Transverse colon (tissue), 4 donors: ENCODE data around the gene XXYLT1. TPM values are rescaled to one million over a fixed set of nuclear protein-coding genes. Genes with fewer than 3 reads are reported as not detected.

Experiments used
- DNase-seq: peaks from one replicate; pipeline ENCODE4 v3.0.0-alpha.2; 2019
- H3K27ac ChIP-seq, 4 donors: fragments of 200-600 bp; sonication (generic); 2 replicates each; pipeline ENCODE4 v1.5.1; 2016 to 2018; ENCODE audit warnings: inconsistent platforms in 4 of 4
- H3K27me3 ChIP-seq: fragments of 200-600 bp; sonication (generic); 2 replicates; pipeline ENCODE4 v1.5.1; 2017; ENCODE audit warnings: inconsistent platforms
- H3K36me3 ChIP-seq, 4 donors: fragments of 200-600 bp; sonication (generic); 2 replicates each; pipeline ENCODE4 v1.5.1; 2017 to 2019; ENCODE audit warnings: inconsistent platforms in 4 of 4
- H3K4me1 ChIP-seq, 4 donors: fragments of 200-600 bp; sonication (generic); 2 replicates each; pipeline ENCODE4 v1.5.1; 2017 to 2020; ENCODE audit warnings: inconsistent platforms in 4 of 4
- H3K4me3 ChIP-seq, 4 donors: fragments of 200-600 bp; sonication (generic); 1 replicate in 1 of 4; 2 replicates in 3 of 4; pipeline versions ENCODE4 v1.5.1 to v1.6.1; 2017 to 2019; ENCODE audit warnings: inconsistent platforms in 4 of 4
- H3K9me3 ChIP-seq, 2 donors: fragments of 200-600 bp; sonication (generic); 2 replicates each; pipeline ENCODE4 v1.5.1; 2017 to 2019; ENCODE audit warnings: inconsistent platforms in 2 of 2
- EP300 ChIP-seq: sonication (generic); formaldehyde crosslinking; IDR thresholded peaks from one replicate; pipeline ENCODE4 v1.6.1; 2017; ENCODE audit warnings: antibody characterized with exemption, low read depth
- POLR2A ChIP-seq: fragments of 450-650 bp; IDR thresholded peaks from one replicate; pipeline ENCODE4 v1.6.1; 2016; ENCODE audit warnings: antibody characterized with exemption, mild to moderate bottlenecking, moderate library complexity
- POLR2AphosphoS5 ChIP-seq, 3 donors: sonication (generic); formaldehyde crosslinking; IDR thresholded peaks; one replicate each; pipeline ENCODE4 v1.6.1; 2016; ENCODE audit warnings: antibody characterized with exemption in 3 of 3
- WGBS, 2 donors: methylation state at CpG; one replicate each; pipeline ENCODE4 v1.1.5; 2018; ENCODE audit warnings: low coverage in 1 of 2; 5-methylcytosine and 5-hydroxymethylcytosine counted together
- in situ Hi-C, 4 donors: fragments of 200-750 bp; cut with MboI; loops; one replicate each; pipeline versions ENCODE4 v1.15.0 to v1.15.1; 2017; ENCODE audit warnings: low sequenced_read_pairs in 3 of 4, low pct_ligation_motif_present in 1 of 4, low pct_unique_long_range_greater_than_20kb in 1 of 4
- intact Hi-C: fragments of 100-400 bp; cut with DNase I; formaldehyde crosslinking; loops from one replicate; pipeline ENCODE4 v1.15.1; 2023; ENCODE audit warnings: low total_unique reads
- total RNA-seq, 4 donors: library from RNA; depleted of rRNA; stranded (reverse); fragments of >200 nt; gene quantifications; one replicate each; pipeline ENCODE4 v1.1.0, GENCODE V29; 2016
- TF ChIP-seq, protein P1 (sequence below), 5 experiments: fragments of 200-600 bp in 3 of 5; fragments of 450-650 bp in 2 of 5; sonication (generic) in 3 of 5; IDR thresholded peaks; 1 replicate in 2 of 5; 2 replicates in 3 of 5; pipeline ENCODE4 v1.5.1; 2016 to 2017; ENCODE audit warnings: antibody characterized with exemption in 5 of 5, inconsistent platforms in 3 of 5, mild to moderate bottlenecking in 2 of 5, moderate library complexity in 1 of 5

The XXYLT1 gene
- total RNA-seq, 4 donors from 2014 or later, result 3.0 to 10.0 (median 5.9) TPM

DNA sequence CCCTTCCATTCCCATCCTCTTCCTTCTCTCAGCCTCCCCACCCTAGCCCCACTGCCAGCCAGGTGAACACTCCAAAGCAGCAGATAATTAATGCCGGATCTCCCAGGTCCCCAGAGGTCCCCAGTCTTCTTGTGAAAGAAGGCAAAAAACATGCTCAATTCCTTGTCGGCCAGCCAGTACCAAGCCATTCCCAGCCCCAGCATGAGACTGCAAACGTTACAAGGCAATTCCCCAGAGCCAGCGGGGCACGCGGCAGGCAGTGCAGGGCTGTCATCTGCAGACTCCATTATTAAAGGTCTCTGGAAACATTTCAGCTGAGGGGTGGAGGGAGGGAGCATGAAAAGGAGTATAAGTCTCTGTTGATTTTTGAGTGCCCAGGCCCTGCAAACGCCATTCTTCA, 117.8 kb downstream of the XXYLT1 start:
- no peak for TF ChIP-seq POLR2A
- no peak for TF ChIP-seq POLR2AphosphoS5 (IDR thresholded peaks at IDR 0.05)
- TF ChIP-seq, protein P1, sequence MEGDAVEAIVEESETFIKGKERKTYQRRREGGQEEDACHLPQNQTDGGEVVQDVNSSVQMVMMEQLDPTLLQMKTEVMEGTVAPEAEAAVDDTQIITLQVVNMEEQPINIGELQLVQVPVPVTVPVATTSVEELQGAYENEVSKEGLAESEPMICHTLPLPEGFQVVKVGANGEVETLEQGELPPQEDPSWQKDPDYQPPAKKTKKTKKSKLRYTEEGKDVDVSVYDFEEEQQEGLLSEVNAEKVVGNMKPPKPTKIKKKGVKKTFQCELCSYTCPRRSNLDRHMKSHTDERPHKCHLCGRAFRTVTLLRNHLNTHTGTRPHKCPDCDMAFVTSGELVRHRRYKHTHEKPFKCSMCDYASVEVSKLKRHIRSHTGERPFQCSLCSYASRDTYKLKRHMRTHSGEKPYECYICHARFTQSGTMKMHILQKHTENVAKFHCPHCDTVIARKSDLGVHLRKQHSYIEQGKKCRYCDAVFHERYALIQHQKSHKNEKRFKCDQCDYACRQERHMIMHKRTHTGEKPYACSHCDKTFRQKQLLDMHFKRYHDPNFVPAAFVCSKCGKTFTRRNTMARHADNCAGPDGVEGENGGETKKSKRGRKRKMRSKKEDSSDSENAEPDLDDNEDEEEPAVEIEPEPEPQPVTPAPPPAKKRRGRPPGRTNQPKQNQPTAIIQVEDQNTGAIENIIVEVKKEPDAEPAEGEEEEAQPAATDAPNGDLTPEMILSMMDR (IDR thresholded peaks at IDR 0.05), result no peak
- TF ChIP-seq EP300, result no peak
- Histone ChIP-seq H3K36me3 (no peaks in the 10 kb centered on the region), H3K4me1 (peaks cover 44 to 79% (median 51%) of the 10 kb centered on the region in 4 donors), H3K9me3 (no peaks in the 10 kb centered on the region), H3K27ac (peak overlapping the region; percentile 80 to 89 (median 85)), H3K27me3 (no peaks in the 10 kb centered on the region), H3K4me3 (no peak overlapping the region)
- 57 to 69% methylated on average over 1 to 7 of the region's 7 CpGs for WGBS, 2 donors
- in situ Hi-C loops (no loop called here), intact Hi-C loops (loop anchor here (10.0 kb wide), 1 partner anchor 102 kb away; no protein-coding TSS in a partner anchor)
- no peak for DNase-seq

DNA sequence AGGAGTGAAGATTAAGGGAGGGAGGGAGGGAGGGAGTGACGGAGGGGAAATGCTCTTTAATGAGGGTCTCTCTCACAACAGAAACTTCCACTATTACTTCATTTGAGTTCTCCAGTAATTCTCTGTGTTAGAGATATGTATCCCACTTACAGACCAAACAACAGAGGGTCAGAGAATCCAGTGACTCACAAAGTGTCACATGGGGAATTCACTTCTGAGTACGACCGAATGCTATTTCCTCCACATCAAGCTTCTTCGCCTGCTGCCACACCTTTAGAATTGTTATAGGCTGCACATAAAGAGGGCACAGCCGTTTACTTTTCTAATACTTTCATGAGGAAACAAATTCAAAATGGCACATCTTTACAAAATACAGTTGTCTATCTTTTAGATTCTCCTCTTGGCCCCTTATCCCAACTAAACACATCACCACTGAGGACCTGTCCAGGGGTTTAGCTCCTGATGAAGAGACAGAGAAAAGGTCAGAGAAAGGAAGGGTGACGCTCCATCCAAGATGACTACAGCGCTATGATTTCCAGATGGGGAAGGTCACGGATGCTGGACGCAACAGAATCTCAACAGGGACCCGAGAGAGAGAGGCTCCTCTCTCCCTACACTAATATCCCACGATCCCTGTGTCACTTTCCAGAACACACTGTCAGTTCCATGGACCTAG, 119.0 kb downstream of the XXYLT1 start:
- H3K27ac ChIP-seq, result peak overlapping the region; percentile 80 to 89 (median 85)
- peaks cover 36 to 86% (median 53%) of the 10 kb centered on the region in 4 donors for H3K4me1 ChIP-seq
- no peaks in the 10 kb centered on the region for H3K27me3 ChIP-seq
- no peaks in the 10 kb centered on the region for H3K9me3 ChIP-seq
- in situ Hi-C loops, result no loop called here
- H3K36me3 ChIP-seq, result no peaks in the 10 kb centered on the region
- DNase-seq, result no peak
- WGBS, 2 donors, result 60 to 72% methylated on average over 11 of the region's 11 CpGs
- no peak for TF ChIP-seq EP300
- no peak for TF ChIP-seq POLR2A
- TF ChIP-seq POLR2AphosphoS5 (IDR thresholded peaks at IDR 0.05), result no peak
- TF ChIP-seq, protein P1 (IDR thresholded peaks at IDR 0.05), result no peak
- intact Hi-C loops, result loop anchor here (10.0 kb wide), 1 partner anchor 103 kb away; no protein-coding TSS in a partner anchor
- no peak overlapping the region for H3K4me3 ChIP-seq

DNA sequence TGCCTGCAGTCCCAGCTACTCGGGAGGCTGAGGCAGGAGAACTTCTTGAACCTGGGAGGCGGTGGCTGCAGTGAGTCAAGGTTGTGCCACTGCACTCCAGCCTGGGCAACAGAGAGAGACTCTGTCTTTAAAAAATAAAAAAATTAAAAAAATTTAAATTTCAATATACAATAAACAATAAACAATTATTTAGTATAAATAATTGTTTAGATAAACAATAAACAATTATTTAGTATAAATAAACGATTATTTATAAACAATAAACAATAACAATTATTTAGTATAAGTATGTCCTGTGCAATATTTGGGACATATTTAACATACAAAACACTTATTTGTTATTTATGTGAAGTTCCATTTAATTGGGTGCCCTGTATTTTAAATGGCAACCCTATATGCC, 119.6 kb downstream of the XXYLT1 start:
- peaks cover 34 to 84% (median 50%) of the 10 kb centered on the region in 4 donors for H3K4me1 ChIP-seq
- 58 to 73% methylated on average over 3 of the region's 3 CpGs for WGBS, 2 donors
- in situ Hi-C loops, result no loop called here

More for the DNA sequence above, 119.6 kb downstream of the XXYLT1 start:
- Histone ChIP-seq H3K9me3 (no peaks in the 10 kb centered on the region), H3K4me3 (no peak overlapping the region), H3K27ac (peak overlapping the region; percentile 80 to 89 (median 85)), H3K36me3 (no peaks in the 10 kb centered on the region), H3K27me3 (no peaks in the 10 kb centered on the region)
- no peak for TF ChIP-seq POLR2A
- TF ChIP-seq, protein P1 (IDR thresholded peaks at IDR 0.05), result no peak
- no peak for TF ChIP-seq POLR2AphosphoS5 (IDR thresholded peaks at IDR 0.05)
- DNase-seq, result no peak
- intact Hi-C loops, result loop anchor here (10.0 kb wide), 1 partner anchor 103 kb away; no protein-coding TSS in a partner anchor
